Fibroblast of skin of left quadriceps (primary cell): ENCODE measurements around the gene LIMCH1.
"Not testable (repeated sequence)": the region's sequence is repeated elsewhere in the genome, so short reads cannot be mapped to it uniquely, and the experiment has no call there.

Experiments used
- DNase-seq, 2 experiments: peaks; one replicate each; pipeline ENCODE4 v3.0.0-alpha.2; 2013; ENCODE audit warnings: low read depth in 2 of 2

LIMCH1 gene

GRCh38 chr4:41611124-41611838 lies 73.3 kb downstream of the LIMCH1 start:
- no peak for DNase-seq

- peak; percentile 14 to 29 for DNase-seq
These were observed 74.2 kb downstream of the LIMCH1 start for GRCh38 chr4:41611881-41612871.

- no peak for DNase-seq
These were observed 75.4 kb downstream of the LIMCH1 start for GRCh38 chr4:41613386-41613785.

GRCh38 chr4:41613821-41614220 lies 75.9 kb downstream of the LIMCH1 start:
- no peak for DNase-seq

- no peak for DNase-seq
These were observed 76.6 kb downstream of the LIMCH1 start for GRCh38 chr4:41614519-41614918.

- DNase-seq = no peak
These were observed 81.2 kb downstream of the LIMCH1 start for GRCh38 chr4:41619161-41619560.

GRCh38 chr4:41620594-41621256 lies 82.8 kb downstream of the LIMCH1 start:
- DNase-seq = no peak

- no peak for DNase-seq
These were observed 84.8 kb downstream of the LIMCH1 start for GRCh38 chr4:41622787-41623186.

GRCh38 chr4:41624765-41625164 lies 86.8 kb downstream of the LIMCH1 start:
- no peak for DNase-seq

- DNase-seq = no peak
These were observed 87.6 kb downstream of the LIMCH1 start for GRCh38 chr4:41625531-41625930.

GRCh38 chr4:41628936-41629335 lies 91.0 kb downstream of the LIMCH1 start:
- DNase-seq = no peak

GRCh38 chr4:41631523-41631922 lies 93.6 kb downstream of the LIMCH1 start:
- no peak for DNase-seq

- no peak for DNase-seq
These were observed 94.6 kb downstream of the LIMCH1 start for GRCh38 chr4:41632481-41633073.

- DNase-seq = no peak
These were observed 95.4 kb downstream of the LIMCH1 start for GRCh38 chr4:41633321-41633720.

GRCh38 chr4:41635441-41635840 lies 97.5 kb downstream of the LIMCH1 start:
- DNase-seq = no peak

- no peak for DNase-seq
These were observed 100.2 kb downstream of the LIMCH1 start for GRCh38 chr4:41638203-41638602.

- no peak for DNase-seq
These were observed 100.9 kb downstream of the LIMCH1 start for GRCh38 chr4:41638866-41639265.

GRCh38 chr4:41639291-41639690 lies 101.3 kb downstream of the LIMCH1 start:
- no peak for DNase-seq

GRCh38 chr4:41640906-41641305 lies 102.9 kb downstream of the LIMCH1 start:
- DNase-seq = no peak

- not testable (repeated sequence) for DNase-seq
These were observed 104.8 kb downstream of the LIMCH1 start for GRCh38 chr4:41642746-41643145.

GRCh38 chr4:41643331-41643730 lies 105.4 kb downstream of the LIMCH1 start:
- DNase-seq = no peak
